Peyer's patch (tissue), 4 donors: ENCODE results near the gene LRP5.

Experiments
- CTCF ChIP-seq, 6 experiments: fragments of 450-650 bp in 4 of 6; fragments of 200-600 bp in 2 of 6; sonication (generic) in 1 of 6; IDR thresholded peaks; one replicate each; pipeline ENCODE4 v1.5.1; 2017 to 2019; ENCODE audit warnings: antibody characterized with exemption in 6 of 6, mild to moderate bottlenecking in 3 of 6, moderate library complexity in 1 of 6
- POLR2A ChIP-seq, 2 donors: fragments of 450-650 bp; IDR thresholded peaks; one replicate each; pipeline ENCODE4 v1.5.1; 2017; ENCODE audit warnings: antibody characterized with exemption in 2 of 2, mild to moderate bottlenecking in 2 of 2, moderate library complexity in 2 of 2

GRCh38 chr11:68337399-68337835 lies 25.0 kb downstream of the LRP5 start:
- TF ChIP-seq CTCF (IDR thresholded peaks at IDR 0.05) = no peak
- TF ChIP-seq POLR2A (IDR thresholded peaks at IDR 0.05) = no peak
